ENCODE results near the gene MEPE.

DNA sequence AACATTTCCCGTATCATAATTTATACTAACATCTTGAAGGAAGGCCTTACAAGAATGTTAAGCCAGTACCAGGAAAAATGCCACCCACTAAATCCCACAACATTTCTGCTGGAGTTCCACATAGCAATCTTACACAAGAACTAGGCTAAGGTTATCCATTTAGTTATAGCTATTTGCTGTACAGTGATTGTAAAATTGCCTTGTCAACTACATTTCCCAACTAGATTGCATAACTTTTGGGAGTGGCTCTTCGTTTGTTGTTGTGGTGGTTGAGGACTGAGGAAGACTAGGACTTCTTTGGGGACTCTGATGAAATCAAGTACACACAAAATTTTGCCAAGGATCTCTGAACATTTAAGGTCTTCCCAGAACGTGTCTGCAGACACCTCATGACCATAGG is 25.4 kb upstream of the MEPE start:
- TF ChIP-seq TOX (CRISPR knock-in tag; IDR thresholded peaks at IDR 0.05; ENCODE audit: borderline replicate concordance) (no peak), CSDC2 (CRISPR knock-in tag; IDR thresholded peaks at IDR 0.05) (no peak), OSR1 (CRISPR knock-in tag; IDR thresholded peaks at IDR 0.05) (no peak), ZNF565 (CRISPR knock-in tag; conservative IDR thresholded peaks at IDR 0.05; ENCODE audit: low read depth) (no peak)
